HUES64 (cell line): ENCODE data around the gene STK11.

Experiments used
- H3K27ac ChIP-seq: 2 replicates; pipeline ENCODE4 v1.7.0; 2013; ENCODE audit warnings: low read depth, low read length, inconsistent platforms
- H3K27me3 ChIP-seq: 2 replicates; pipeline ENCODE4 v1.6.1; 2013; ENCODE audit warnings: mild to moderate bottlenecking, low read length; ENCODE audit not compliant: insufficient read depth
- H3K36me3 ChIP-seq: 2 replicates; pipeline ENCODE4 v1.6.1; 2013; ENCODE audit warnings: mild to moderate bottlenecking, low read length; ENCODE audit not compliant: insufficient read depth
- H3K4me1 ChIP-seq: 2 replicates; pipeline ENCODE4 v1.6.1; 2013; ENCODE audit warnings: mild to moderate bottlenecking, low read length, moderate library complexity; ENCODE audit not compliant: insufficient read depth
- H3K4me3 ChIP-seq: 2 replicates; pipeline ENCODE4 v1.5.1; 2013; ENCODE audit warnings: mild to moderate bottlenecking, low read length, moderate library complexity
- H3K9ac ChIP-seq: 2 replicates; pipeline ENCODE4 v1.6.1; 2013; ENCODE audit warnings: mild to moderate bottlenecking, low read depth, low read length
- H3K9me3 ChIP-seq: 2 replicates; pipeline ENCODE4 v1.6.1; 2013; ENCODE audit warnings: low read depth, low read length; ENCODE audit not compliant: insufficient read depth
- WGBS: fragments of 150-250, 120-280 bp; methylation state at CpG from one replicate; pipeline ENCODE4 v1.1.7; 2013; ENCODE audit warnings: missing lambda C conversion rate; 5-methylcytosine and 5-hydroxymethylcytosine counted together

The STK11 gene

DNA sequence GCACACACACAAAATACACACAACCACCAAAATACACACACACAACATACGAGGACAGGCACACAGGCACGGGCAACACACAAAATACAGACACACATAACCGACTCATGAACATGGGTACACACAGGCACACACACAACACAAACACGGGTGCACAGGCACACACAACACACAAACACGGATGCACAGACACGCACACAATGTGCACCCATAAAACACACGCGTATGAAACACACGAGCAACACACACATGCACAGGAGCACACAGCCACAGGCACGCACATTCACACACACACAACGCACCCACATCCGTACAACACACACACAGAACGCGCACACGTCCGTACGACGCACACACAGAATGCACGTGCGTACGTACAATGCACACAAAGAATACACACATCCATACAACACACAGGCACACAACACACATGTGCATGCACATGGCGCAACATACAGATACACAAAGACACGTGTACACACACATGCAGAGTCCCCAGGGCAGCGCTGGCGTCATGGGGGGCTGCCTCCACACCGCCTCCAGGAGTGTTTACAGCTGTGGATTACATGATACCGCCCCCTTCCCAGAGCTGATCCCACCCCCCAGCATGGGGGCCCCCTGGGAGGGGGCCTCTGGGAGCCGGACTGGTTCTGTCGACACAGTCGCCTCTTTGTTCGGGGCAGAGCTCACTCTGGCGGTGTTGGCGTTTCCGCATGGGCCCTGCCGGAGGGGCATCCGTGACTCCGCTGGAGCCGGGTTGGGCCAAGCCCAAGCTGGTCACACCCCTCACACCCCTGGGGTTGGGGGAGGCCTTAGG, 34.4 kb upstream of the STK11 start:
- H3K27ac ChIP-seq: no peak overlapping the region
- H3K4me1 ChIP-seq: peaks cover 17% of the 10 kb centered on the region; the same call in 1 of the 2 replicates
- no peaks in the 10 kb centered on the region for H3K9me3 ChIP-seq
- no peaks in the 10 kb centered on the region for H3K36me3 ChIP-seq
- WGBS: 86% methylated on average over 38 of the region's 38 CpGs
- H3K4me3 ChIP-seq: no peak overlapping the region
- no peaks in the 10 kb centered on the region for H3K27me3 ChIP-seq
- no peak overlapping the region for H3K9ac ChIP-seq

DNA sequence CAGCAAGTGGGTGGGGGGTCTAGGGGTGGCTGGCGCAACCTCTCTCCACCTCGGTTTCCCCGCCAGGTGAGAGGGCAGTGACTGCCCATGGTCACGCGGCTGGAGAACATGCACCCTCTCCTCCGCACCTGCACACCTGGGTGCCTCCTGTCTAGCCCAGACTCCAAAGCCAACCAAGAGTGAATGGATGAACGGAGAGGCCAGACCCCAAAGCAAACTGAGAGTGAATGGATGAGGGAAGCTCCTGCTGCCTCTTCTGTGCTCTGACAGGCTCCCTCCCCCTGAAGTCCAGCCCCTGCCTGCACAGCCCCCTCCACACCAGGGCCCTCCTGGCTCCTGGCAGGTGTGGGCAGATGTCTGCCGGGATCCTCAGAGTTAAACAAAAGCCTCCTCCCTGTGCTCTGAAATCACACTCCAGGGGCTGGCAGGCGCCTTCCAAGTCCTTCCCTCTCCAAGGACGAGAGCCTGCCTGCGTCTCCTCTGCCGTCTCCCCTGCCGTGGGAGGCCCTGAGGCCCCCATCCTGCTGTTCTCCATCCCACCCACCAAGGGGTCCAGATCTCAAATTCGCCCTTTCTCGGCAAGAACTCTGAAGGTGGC, 33.7 kb upstream of the STK11 start:
- Histone ChIP-seq H3K4me3 (peak overlapping the region; percentile 96; the same call in 1 of the 2 replicates), H3K27ac (peak overlapping the region; percentile 64; the same call in 1 of the 2 replicates), H3K36me3 (no peaks in the 10 kb centered on the region), H3K9ac (peak overlapping the region; percentile 81; the same call in 1 of the 2 replicates), H3K4me1 (peaks cover 17% of the 10 kb centered on the region; the same call in 1 of the 2 replicates), H3K27me3 (no peaks in the 10 kb centered on the region), H3K9me3 (no peaks in the 10 kb centered on the region)
- WGBS: 53% methylated on average over 15 of the region's 15 CpGs

DNA sequence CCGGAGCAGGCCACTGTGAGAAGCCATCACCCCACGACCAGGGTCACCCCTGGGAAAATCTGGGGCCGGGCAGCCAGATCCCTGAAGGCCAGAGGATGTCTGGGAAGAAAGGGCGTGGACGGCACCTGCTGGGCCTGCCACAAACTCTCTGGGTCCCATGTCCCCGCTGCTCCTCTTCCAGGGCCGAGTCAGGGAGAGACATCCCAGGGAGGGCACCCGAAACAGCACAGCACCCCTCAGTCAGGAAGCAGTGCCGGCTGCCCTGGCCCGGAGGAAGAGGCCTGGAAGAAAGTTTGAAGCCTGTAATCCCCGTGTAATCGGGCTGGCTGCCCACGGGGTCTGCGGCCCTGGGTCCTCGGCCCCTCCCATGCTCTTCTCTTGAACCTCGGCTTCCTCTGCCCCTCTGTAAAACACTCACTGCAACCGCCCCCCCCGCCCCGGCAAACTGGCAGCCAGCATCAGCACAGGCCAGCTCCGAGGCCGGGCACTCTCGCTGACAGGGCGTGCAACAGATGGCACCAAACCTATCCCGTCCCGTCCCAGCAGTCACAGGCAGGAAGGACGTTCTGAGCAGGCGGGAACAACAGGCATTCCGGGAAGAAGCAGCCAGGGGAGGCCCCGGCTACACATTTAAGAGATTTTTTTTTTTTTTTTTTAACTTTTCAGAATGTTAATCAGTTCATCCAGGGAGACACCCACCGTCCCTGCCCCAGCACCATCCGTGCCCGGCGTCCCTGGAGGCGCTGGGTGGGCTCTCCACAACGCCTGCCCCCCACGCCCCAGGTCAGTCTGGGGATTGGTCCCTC, 33.0 kb upstream of the STK11 start:
- H3K4me3 ChIP-seq: peak overlapping the region; percentile 96
- peaks cover 17% of the 10 kb centered on the region; the same call in 1 of the 2 replicates for H3K4me1 ChIP-seq
- no peaks in the 10 kb centered on the region for H3K27me3 ChIP-seq
- H3K9me3 ChIP-seq: no peaks in the 10 kb centered on the region
- H3K36me3 ChIP-seq: no peaks in the 10 kb centered on the region
- WGBS: 28% methylated on average over 34 of the region's 36 CpGs
- H3K27ac ChIP-seq: peak overlapping the region; percentile 91; the same call in 1 of the 2 replicates
- peak overlapping the region; percentile 81 for H3K9ac ChIP-seq

DNA sequence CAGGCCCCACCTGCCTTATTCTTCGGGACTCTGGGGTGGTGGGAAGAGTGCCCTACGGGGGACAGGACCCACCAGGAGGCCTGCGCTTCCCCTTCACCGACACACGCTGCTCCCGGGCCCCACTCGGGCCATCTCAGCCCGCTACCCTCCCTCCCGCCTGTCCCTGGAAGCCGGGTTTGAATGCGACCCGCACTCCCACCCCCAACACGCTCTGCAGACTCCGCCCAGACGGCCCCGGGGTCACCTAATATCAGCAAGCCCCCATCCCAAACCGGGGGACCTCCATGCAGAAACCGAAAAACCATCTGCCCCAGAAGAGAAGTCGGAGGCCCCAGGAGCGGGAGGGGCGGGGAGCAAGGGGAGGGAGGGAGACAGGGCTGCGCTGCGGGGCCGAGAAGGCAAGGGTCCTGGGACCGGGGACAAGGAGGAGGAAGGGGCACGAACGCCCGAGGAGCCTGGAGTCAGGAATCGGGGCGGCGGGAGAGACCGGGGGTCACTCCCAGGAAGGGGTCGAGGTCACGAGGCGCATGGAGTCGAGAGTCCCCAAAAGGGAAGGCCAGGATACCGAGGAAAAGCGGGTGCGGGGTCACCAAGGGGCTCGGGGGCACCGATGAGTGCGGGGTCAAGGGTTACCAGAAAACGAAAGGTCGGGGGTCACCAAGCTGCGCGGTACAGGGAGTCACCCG, 32.3 kb upstream of the STK11 start:
- H3K4me3 ChIP-seq: peak overlapping the region; percentile 96
- H3K36me3 ChIP-seq: no peaks in the 10 kb centered on the region
- H3K27ac ChIP-seq: peak overlapping the region; percentile 91
- no peaks in the 10 kb centered on the region for H3K27me3 ChIP-seq
- WGBS: under 1% methylated on average over 46 of the region's 47 CpGs
- H3K4me1 ChIP-seq: peaks cover 17% of the 10 kb centered on the region; the same call in 1 of the 2 replicates
- no peaks in the 10 kb centered on the region for H3K9me3 ChIP-seq
- peak overlapping the region; percentile 81 for H3K9ac ChIP-seq

DNA sequence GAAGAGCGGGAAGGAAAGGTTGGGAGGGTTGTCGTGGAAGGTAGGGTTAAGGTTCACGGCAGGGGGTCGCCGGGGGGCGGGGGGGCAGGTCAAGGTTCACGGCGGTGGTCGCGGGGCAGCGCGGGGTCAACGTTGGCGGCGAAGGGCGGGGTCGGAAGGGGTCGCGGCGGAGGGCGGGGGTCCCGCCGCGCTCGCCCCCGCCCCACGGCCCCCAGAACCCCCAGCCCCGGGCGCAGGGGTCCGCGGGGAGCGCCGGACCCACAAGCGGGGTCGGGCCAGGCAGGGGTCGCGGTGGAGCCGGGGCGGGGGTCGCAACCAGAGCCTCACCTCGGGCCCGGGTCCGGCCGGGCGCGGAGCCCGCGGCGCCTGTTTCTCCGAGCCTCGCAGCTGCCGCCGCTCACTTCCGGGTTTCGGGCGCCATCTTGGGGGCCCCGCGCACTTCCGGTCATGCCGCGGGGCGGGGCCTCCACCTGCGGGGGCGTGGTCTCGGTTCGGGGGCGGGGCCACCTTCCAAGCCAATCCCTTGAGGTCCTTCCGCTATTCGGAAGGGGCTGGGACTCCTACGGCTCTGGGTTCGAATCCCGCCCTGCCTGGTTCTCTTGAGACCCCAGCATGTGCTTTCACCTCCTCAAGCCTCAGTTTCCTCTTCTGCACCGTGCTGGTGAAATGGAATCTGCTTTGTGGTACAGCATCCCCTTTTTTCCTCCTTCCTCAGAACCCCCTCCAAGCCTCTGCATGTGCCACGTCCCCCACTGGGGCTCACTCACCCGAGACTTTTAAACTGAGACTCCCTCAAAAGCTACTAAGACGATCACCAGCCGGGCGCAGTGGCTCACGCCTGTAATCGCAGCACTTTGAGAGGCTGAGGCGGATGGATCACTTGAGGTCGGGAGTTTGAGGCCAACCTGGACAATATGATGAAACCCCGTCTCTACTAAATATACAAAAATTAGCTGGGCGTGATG, 31.5 kb upstream of the STK11 start, which contains the start of gene SBNO2:
SBNO2 (minus strand) TSS at position 424 of the 965 bp plus-strand sequence. CDS start 19,992 bp downstream, outside the sequence.
- Histone ChIP-seq H3K36me3 (no peaks in the 10 kb centered on the region), H3K4me3 (peak within 1 kb of the TSS; percentile 96), H3K9me3 (no peaks in the 10 kb centered on the region), H3K9ac (peak within 1 kb of the TSS; percentile 81), H3K27me3 (no peaks in the 10 kb centered on the region), H3K27ac (peak within 1 kb of the TSS; percentile 91), H3K4me1 (peaks cover 16% of the 10 kb centered on the region; the same call in 1 of the 2 replicates)
- WGBS: 14% methylated on average over 83 of the region's 84 CpGs

DNA sequence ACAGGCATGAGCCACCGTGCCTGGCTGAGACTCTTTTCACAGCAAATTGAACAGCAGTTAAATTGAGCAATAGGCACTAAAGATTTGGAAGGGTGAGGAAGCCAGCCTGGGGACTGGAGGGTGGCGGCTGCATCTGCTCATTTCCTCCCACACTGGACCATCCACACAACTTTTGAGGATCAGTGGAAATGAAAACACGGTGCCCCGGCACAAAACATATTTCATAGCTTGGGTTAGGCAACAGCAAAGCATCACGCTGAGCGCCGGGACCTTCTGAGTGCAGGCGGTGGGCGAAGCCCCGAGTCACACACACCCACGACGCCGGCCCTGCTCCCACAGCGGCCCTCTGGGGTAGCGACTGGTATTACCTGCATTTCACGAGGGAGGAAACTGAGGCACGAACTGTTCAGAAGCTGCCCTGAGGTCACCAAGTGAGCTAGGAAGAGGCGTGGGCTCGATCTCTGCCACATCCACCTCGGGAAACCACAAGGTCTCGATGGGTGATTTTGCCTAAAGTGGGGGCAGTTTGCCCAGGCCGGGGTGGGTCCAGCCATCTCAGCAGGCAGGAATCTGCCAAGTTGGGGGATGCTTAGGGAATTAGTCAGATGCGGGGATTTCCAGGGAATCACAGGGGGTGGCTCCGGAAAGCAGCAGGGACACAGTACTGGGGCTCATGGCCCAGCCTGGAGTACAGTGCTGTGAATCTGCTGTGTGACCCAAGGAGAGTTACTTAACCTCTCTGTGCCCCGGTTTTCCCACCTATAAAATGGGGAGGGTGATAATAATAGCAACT, 28.1 kb upstream of the STK11 start:
- H3K4me1 ChIP-seq: peaks cover 7% of the 10 kb centered on the region; the same call in 1 of the 2 replicates
- H3K4me3 ChIP-seq: no peak overlapping the region
- H3K9ac ChIP-seq: no peak overlapping the region
- no peaks in the 10 kb centered on the region for H3K9me3 ChIP-seq
- 81% methylated on average over 25 of the region's 25 CpGs for WGBS
- no peak overlapping the region for H3K27ac ChIP-seq
- H3K36me3 ChIP-seq: no peaks in the 10 kb centered on the region
- no peaks in the 10 kb centered on the region for H3K27me3 ChIP-seq

DNA sequence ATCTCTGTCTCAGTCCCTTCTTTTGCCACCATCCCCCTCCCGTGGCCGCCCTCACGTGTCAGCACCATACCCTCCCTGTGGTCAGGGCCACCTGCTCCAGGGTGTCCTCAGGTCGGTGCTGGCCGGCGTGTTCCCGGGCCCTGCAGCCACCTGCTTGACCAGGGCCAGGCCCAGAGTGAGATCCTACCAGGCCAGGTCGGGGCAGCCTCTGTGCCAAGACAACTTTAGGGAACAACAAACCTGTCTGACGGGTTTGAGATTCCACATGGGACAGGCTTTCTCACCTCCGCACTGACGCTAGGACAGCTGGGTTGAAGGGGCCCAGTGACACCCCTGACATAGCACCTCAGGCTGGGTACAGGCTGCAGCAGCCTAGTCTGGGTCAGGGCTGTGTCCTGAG, 24.0 kb upstream of the STK11 start:
- H3K4me3 ChIP-seq: no peak overlapping the region
- H3K9me3 ChIP-seq: no peaks in the 10 kb centered on the region
- no peak overlapping the region for H3K9ac ChIP-seq
- WGBS: 95% methylated on average over 11 of the region's 11 CpGs
- H3K4me1 ChIP-seq: peaks cover 7% of the 10 kb centered on the region; the same call in 1 of the 2 replicates
- H3K27me3 ChIP-seq: no peaks in the 10 kb centered on the region
- H3K27ac ChIP-seq: no peak overlapping the region
- no peaks in the 10 kb centered on the region for H3K36me3 ChIP-seq

DNA sequence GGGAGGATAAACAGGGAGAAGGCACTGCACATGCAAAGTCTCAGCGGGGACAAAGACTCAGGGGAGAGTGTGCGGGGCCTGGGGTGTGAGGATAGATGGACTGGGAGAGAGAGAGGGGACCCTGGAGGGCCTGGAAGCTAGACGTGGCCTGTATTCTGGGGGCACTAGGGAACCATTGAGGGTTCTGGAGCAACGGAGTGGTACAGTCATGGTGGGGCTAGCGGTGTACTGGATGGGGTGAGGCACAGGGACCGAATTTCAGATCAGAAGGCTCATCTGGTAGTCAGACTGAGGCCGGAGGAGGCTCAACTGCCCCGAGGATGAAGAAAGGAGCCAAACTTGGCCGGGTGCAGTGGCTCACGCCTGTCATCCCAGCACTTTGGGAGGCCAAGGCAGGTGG, 23.5 kb upstream of the STK11 start:
- Histone ChIP-seq H3K9ac (no peak overlapping the region), H3K36me3 (no peaks in the 10 kb centered on the region), H3K4me1 (peaks cover 7% of the 10 kb centered on the region; the same call in 1 of the 2 replicates), H3K9me3 (no peaks in the 10 kb centered on the region), H3K4me3 (no peak overlapping the region), H3K27ac (no peak overlapping the region), H3K27me3 (no peaks in the 10 kb centered on the region)
- WGBS: 91% methylated on average over 10 of the region's 10 CpGs

DNA sequence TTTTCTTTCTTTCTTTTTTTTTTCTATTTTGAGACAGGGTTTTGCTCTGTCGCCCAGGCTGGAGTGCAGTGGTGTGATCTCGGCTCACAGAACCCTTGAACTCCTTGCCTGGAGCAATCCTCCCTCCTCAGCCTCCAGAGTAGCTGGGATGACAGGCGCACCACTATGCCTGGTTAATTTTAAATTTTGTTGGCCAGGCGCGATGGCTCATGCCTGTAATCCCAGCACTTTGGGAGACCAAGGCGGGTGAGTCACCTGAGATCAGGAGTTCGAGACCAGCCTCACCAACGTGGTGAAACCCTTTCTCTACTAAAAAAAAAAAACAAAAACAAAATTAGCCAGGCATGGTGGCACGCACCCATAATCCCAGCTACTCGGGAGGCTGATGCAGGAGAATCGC, 22.9 kb upstream of the STK11 start:
- 85% methylated on average over 11 of the region's 11 CpGs for WGBS
- no peak overlapping the region for H3K27ac ChIP-seq

More for the DNA sequence above, 22.9 kb upstream of the STK11 start:
- Histone ChIP-seq H3K36me3 (no peaks in the 10 kb centered on the region), H3K9ac (no peak overlapping the region), H3K9me3 (no peaks in the 10 kb centered on the region), H3K4me1 (peaks cover 7% of the 10 kb centered on the region; the same call in 1 of the 2 replicates), H3K27me3 (no peaks in the 10 kb centered on the region), H3K4me3 (no peak overlapping the region)
